ENCODE measurements around the gene RCC2.
"Not testable (repeated sequence)": the region's sequence is repeated elsewhere in the genome, so short reads cannot be mapped to it uniquely, and the experiment has no call there.

RCC2 gene

GRCh38 chr1:17419626-17420328, 19.7 kb downstream of the RCC2 start:
- no peak for DNase-seq (ENCODE audit: low read depth)

- no peak for DNase-seq (ENCODE audit: low read depth)
Observed at GRCh38 chr1:17416389-17416788, 23.1 kb downstream of the RCC2 start.

- no peak for DNase-seq (ENCODE audit: low read depth)
Observed at GRCh38 chr1:17414022-17414421, 25.5 kb downstream of the RCC2 start.

- no peak for DNase-seq (ENCODE audit: low read depth)
Observed at GRCh38 chr1:17412093-17412870, 27.2 kb downstream of the RCC2 start.

GRCh38 chr1:17409391-17409811, 30.1 kb downstream of the RCC2 start:
- DNase-seq (ENCODE audit: low read depth) = no peak

- DNase-seq (ENCODE audit: low read depth) = not testable (repeated sequence)
Observed at GRCh38 chr1:17407786-17408514, 31.5 kb downstream of the RCC2 start.

- DNase-seq (ENCODE audit: low read depth) = not testable (repeated sequence)
Observed at GRCh38 chr1:17406760-17407475, 32.6 kb downstream of the RCC2 start.

GRCh38 chr1:17405898-17406759, 33.3 kb downstream of the RCC2 start:
- DNase-seq (ENCODE audit: low read depth) = peak; percentile 25

- no peak for DNase-seq (ENCODE audit: low read depth)
Observed at GRCh38 chr1:17404820-17405219, 34.7 kb downstream of the RCC2 start.

- DNase-seq (ENCODE audit: low read depth) = no peak
Observed at GRCh38 chr1:17404034-17404684, 35.3 kb downstream of the RCC2 start.

- DNase-seq (ENCODE audit: low read depth) = no peak
Observed at GRCh38 chr1:17403081-17403480, 36.4 kb downstream of the RCC2 start.

GRCh38 chr1:17401841-17402240, 37.6 kb downstream of the RCC2 start:
- no peak for DNase-seq (ENCODE audit: low read depth)

- no peak for DNase-seq (ENCODE audit: low read depth)
Observed at GRCh38 chr1:17400725-17401341, 38.6 kb downstream of the RCC2 start.

- DNase-seq (ENCODE audit: low read depth) = no peak
Observed at GRCh38 chr1:17397910-17398695, 41.4 kb downstream of the RCC2 start.

- no peak for DNase-seq (ENCODE audit: low read depth)
Observed at GRCh38 chr1:17393230-17393629, 46.2 kb downstream of the RCC2 start.

GRCh38 chr1:17392199-17392740, 47.2 kb downstream of the RCC2 start:
- no peak for DNase-seq (ENCODE audit: low read depth)

GRCh38 chr1:17381161-17381560, 58.3 kb downstream of the RCC2 start:
- DNase-seq (ENCODE audit: low read depth) = no peak

- no peak for DNase-seq (ENCODE audit: low read depth)
Observed at GRCh38 chr1:17377325-17377953, 62.0 kb downstream of the RCC2 start.

GRCh38 chr1:17375651-17376050, 63.8 kb downstream of the RCC2 start:
- DNase-seq (ENCODE audit: low read depth) = no peak

All from stromal cell of bone marrow (primary cell).